Progenitor cell of endocrine pancreas (in vitro differentiated cells): ENCODE results near the gene DDX31. TPM values are rescaled to one million over a fixed set of nuclear protein-coding genes. Genes with fewer than 3 reads are reported as not detected.

Source experiments
- DNase-seq: peaks from one replicate; pipeline ENCODE4 v3.0.0; 2021; ENCODE audit warnings: low spot score; ENCODE audit not compliant: unreplicated experiment
- H3K27ac Mint-ChIP-seq: 2 replicates; pipeline ENCODE4 v1.8.0; 2021; ENCODE audit warnings: mild to moderate bottlenecking, moderate library complexity, mixed read lengths
- H3K27me3 Mint-ChIP-seq: 2 replicates; pipeline ENCODE4 v1.8.0; 2021; ENCODE audit warnings: mixed read lengths
- H3K36me3 Mint-ChIP-seq: 2 replicates; pipeline ENCODE4 v1.8.0; 2022; ENCODE audit warnings: mixed read lengths; ENCODE audit not compliant: insufficient read depth
- H3K4me1 Mint-ChIP-seq: 2 replicates; pipeline ENCODE4 v1.8.0; 2021; ENCODE audit warnings: low read depth, mixed read lengths
- H3K4me3 Mint-ChIP-seq: 2 replicates; pipeline ENCODE4 v1.8.0; 2021; ENCODE audit warnings: low read depth, mild to moderate bottlenecking, moderate library complexity, mixed read lengths
- H3K9me3 Mint-ChIP-seq: 2 replicates; pipeline ENCODE4 v1.8.0; 2021; ENCODE audit warnings: low read depth, mixed read lengths
- CTCF ChIP-seq: fragments of 200-600 bp; sonication (generic); IDR thresholded peaks from one replicate; pipeline ENCODE4 v1.5.0; 2021; ENCODE audit warnings: antibody characterized with exemption, mild to moderate bottlenecking; ENCODE audit not compliant: unreplicated experiment
- total RNA-seq: library from RNA; stranded (reverse); gene quantifications from 2 replicates; pipeline ENCODE4 v1.2.1, GENCODE V29; 2021

Gene DDX31
- total RNA-seq, 1 donor from 2014 or later = 16.7 TPM

- no peaks in the 10 kb centered on the region for H3K9me3 Mint-ChIP-seq
- H3K4me3 Mint-ChIP-seq = no peak overlapping the region
- no peak overlapping the region for H3K27ac Mint-ChIP-seq
- H3K27me3 Mint-ChIP-seq = peaks cover 25% of the 10 kb centered on the region
- H3K36me3 Mint-ChIP-seq = peaks cover 24% of the 10 kb centered on the region
- H3K4me1 Mint-ChIP-seq = no peaks in the 10 kb centered on the region
- no peak for DNase-seq
- TF ChIP-seq CTCF = no peak
These were observed 73.6 kb downstream of the DDX31 start for GRCh38 chr9:132596200-132596599.

- no peak overlapping the region for H3K4me3 Mint-ChIP-seq
- peaks cover 22% of the 10 kb centered on the region for H3K36me3 Mint-ChIP-seq
- no peak for TF ChIP-seq CTCF
- peaks cover 31% of the 10 kb centered on the region for H3K27me3 Mint-ChIP-seq
- no peaks in the 10 kb centered on the region for H3K9me3 Mint-ChIP-seq
- DNase-seq = no peak
- no peak overlapping the region for H3K27ac Mint-ChIP-seq
- no peaks in the 10 kb centered on the region for H3K4me1 Mint-ChIP-seq
These were observed 74.5 kb downstream of the DDX31 start for GRCh38 chr9:132595319-132595718.

- no peak for DNase-seq
- Mint-ChIP-seq H3K4me3 (no peak overlapping the region), H3K27me3 (peaks cover 37% of the 10 kb centered on the region), H3K27ac (no peak overlapping the region), H3K36me3 (peaks cover 19% of the 10 kb centered on the region), H3K4me1 (no peaks in the 10 kb centered on the region), H3K9me3 (no peaks in the 10 kb centered on the region)
- TF ChIP-seq CTCF = no peak
These were observed 75.4 kb downstream of the DDX31 start for GRCh38 chr9:132594412-132594811.

- H3K36me3 Mint-ChIP-seq = peaks cover 18% of the 10 kb centered on the region
- H3K27me3 Mint-ChIP-seq = peaks cover 54% of the 10 kb centered on the region
- no peak for DNase-seq
- no peaks in the 10 kb centered on the region for H3K4me1 Mint-ChIP-seq
- no peak for TF ChIP-seq CTCF
- no peaks in the 10 kb centered on the region for H3K9me3 Mint-ChIP-seq
- no peak overlapping the region for H3K4me3 Mint-ChIP-seq
- H3K27ac Mint-ChIP-seq = no peak overlapping the region
These were observed 77.3 kb downstream of the DDX31 start for GRCh38 chr9:132592451-132592850.

GRCh38 chr9:132591751-132592314 lies 78.0 kb downstream of the DDX31 start:
- no peak for TF ChIP-seq CTCF
- no peaks in the 10 kb centered on the region for H3K4me1 Mint-ChIP-seq
- H3K9me3 Mint-ChIP-seq = no peaks in the 10 kb centered on the region
- H3K4me3 Mint-ChIP-seq = no peak overlapping the region
- no peak for DNase-seq
- H3K27ac Mint-ChIP-seq = no peak overlapping the region
- H3K36me3 Mint-ChIP-seq = peaks cover 18% of the 10 kb centered on the region
- H3K27me3 Mint-ChIP-seq = peaks cover 57% of the 10 kb centered on the region
